ENCODE measurements around the gene OR1F1.

- TF ChIP-seq EZH2 (IDR thresholded peaks at IDR 0.05; ENCODE audit: low read length, missing control alignments), result no peak
- no peak for TF ChIP-seq CTCF (conservative IDR thresholded peaks at IDR 0.05 in 1 of 2, IDR thresholded peaks at IDR 0.05 in 1 of 2; ENCODE audit: low read depth in 1 of 2, low read length in 2 of 2)
These were observed 42.3 kb upstream of the OR1F1 start for GRCh38 chr16:3145660-3146059.

Measured in fibroblast of lung (primary cell).